ENCODE measurements around the gene WNT11. TPM values are rescaled to one million over a fixed set of nuclear protein-coding genes. Genes with fewer than 3 reads are reported as not detected.

The WNT11 gene
- total RNA-seq, 1 donor: 0.36 TPM

- no peaks in the 10 kb centered on the region for H3K4me1 ChIP-seq (ENCODE audit: insufficient read depth, low read length)
- no peak overlapping the region for H3K4me3 ChIP-seq (ENCODE audit: insufficient read depth, low read length)
- no peaks in the 10 kb centered on the region for H3K79me2 ChIP-seq (ENCODE audit: insufficient read depth, low read length)
- no peak for TF ChIP-seq CTCF (IDR thresholded peaks at IDR 0.05; ENCODE audit: extremely low read depth, low read depth, low read length)
- no peak overlapping the region for H2AFZ ChIP-seq (ENCODE audit: low read length)
- no peak overlapping the region for H3K27ac ChIP-seq (ENCODE audit: low read depth, low read length)
- H3K4me2 ChIP-seq (ENCODE audit: insufficient read depth, low read length): no peak overlapping the region
- H3K9me3 ChIP-seq (ENCODE audit: low read depth, low read length): no peaks in the 10 kb centered on the region
- no peaks in the 10 kb centered on the region for H3K36me3 ChIP-seq (ENCODE audit: insufficient read depth, low read length)
- H4K20me1 ChIP-seq (ENCODE audit: insufficient read depth, low read length): no peaks in the 10 kb centered on the region
- DNase-seq (ENCODE audit: insufficient read length, low spot score, missing footprints): no peak
- H3K27me3 ChIP-seq (ENCODE audit: insufficient read depth, low read length): peaks cover 19% of the 10 kb centered on the region
Observed at GRCh38 chr11:76170468-76170867, 35.8 kb downstream of the WNT11 start.

GRCh38 chr11:76169473-76169896 lies 36.8 kb downstream of the WNT11 start:
- Histone ChIP-seq H3K9me3 (ENCODE audit: low read depth, low read length) (no peaks in the 10 kb centered on the region), H3K36me3 (ENCODE audit: insufficient read depth, low read length) (no peaks in the 10 kb centered on the region), H3K27ac (ENCODE audit: low read depth, low read length) (no peak overlapping the region), H2AFZ (ENCODE audit: low read length) (no peak overlapping the region), H3K79me2 (ENCODE audit: insufficient read depth, low read length) (no peaks in the 10 kb centered on the region), H3K4me3 (ENCODE audit: insufficient read depth, low read length) (no peak overlapping the region), H3K27me3 (ENCODE audit: insufficient read depth, low read length) (peaks cover 19% of the 10 kb centered on the region), H3K4me2 (ENCODE audit: insufficient read depth, low read length) (no peak overlapping the region), H3K4me1 (ENCODE audit: insufficient read depth, low read length) (no peaks in the 10 kb centered on the region), H4K20me1 (ENCODE audit: insufficient read depth, low read length) (no peaks in the 10 kb centered on the region)
- no peak for DNase-seq (ENCODE audit: insufficient read length, low spot score, missing footprints)
- no peak for TF ChIP-seq CTCF (IDR thresholded peaks at IDR 0.05; ENCODE audit: extremely low read depth, low read depth, low read length)

- no peaks in the 10 kb centered on the region for H3K79me2 ChIP-seq (ENCODE audit: insufficient read depth, low read length)
- no peak overlapping the region for H3K27ac ChIP-seq (ENCODE audit: low read depth, low read length)
- H3K4me3 ChIP-seq (ENCODE audit: insufficient read depth, low read length): no peak overlapping the region
- peak; percentile 81 for DNase-seq (ENCODE audit: insufficient read length, low spot score, missing footprints)
- no peaks in the 10 kb centered on the region for H3K4me1 ChIP-seq (ENCODE audit: insufficient read depth, low read length)
- H4K20me1 ChIP-seq (ENCODE audit: insufficient read depth, low read length): no peaks in the 10 kb centered on the region
- H3K9me3 ChIP-seq (ENCODE audit: low read depth, low read length): no peaks in the 10 kb centered on the region
- peaks cover 15% of the 10 kb centered on the region for H3K27me3 ChIP-seq (ENCODE audit: insufficient read depth, low read length)
- H3K4me2 ChIP-seq (ENCODE audit: insufficient read depth, low read length): no peak overlapping the region
- TF ChIP-seq CTCF (IDR thresholded peaks at IDR 0.05; ENCODE audit: extremely low read depth, low read depth, low read length): no peak
- no peaks in the 10 kb centered on the region for H3K36me3 ChIP-seq (ENCODE audit: insufficient read depth, low read length)
- H2AFZ ChIP-seq (ENCODE audit: low read length): no peak overlapping the region
Observed at GRCh38 chr11:76167590-76167989, 38.7 kb downstream of the WNT11 start.

GRCh38 chr11:76166314-76166713 lies 40.0 kb downstream of the WNT11 start:
- no peak for TF ChIP-seq CTCF (IDR thresholded peaks at IDR 0.05; ENCODE audit: extremely low read depth, low read depth, low read length)
- peaks cover 13% of the 10 kb centered on the region for H3K27me3 ChIP-seq (ENCODE audit: insufficient read depth, low read length)
- peak; percentile 85 for DNase-seq (ENCODE audit: insufficient read length, low spot score, missing footprints)
- H3K27ac ChIP-seq (ENCODE audit: low read depth, low read length): no peak overlapping the region
- H3K79me2 ChIP-seq (ENCODE audit: insufficient read depth, low read length): no peaks in the 10 kb centered on the region
- H3K4me2 ChIP-seq (ENCODE audit: insufficient read depth, low read length): no peak overlapping the region
- no peak overlapping the region for H3K4me3 ChIP-seq (ENCODE audit: insufficient read depth, low read length)
- no peaks in the 10 kb centered on the region for H3K9me3 ChIP-seq (ENCODE audit: low read depth, low read length)
- H3K4me1 ChIP-seq (ENCODE audit: insufficient read depth, low read length): no peaks in the 10 kb centered on the region
- H4K20me1 ChIP-seq (ENCODE audit: insufficient read depth, low read length): no peaks in the 10 kb centered on the region
- no peaks in the 10 kb centered on the region for H3K36me3 ChIP-seq (ENCODE audit: insufficient read depth, low read length)
- no peak overlapping the region for H2AFZ ChIP-seq (ENCODE audit: low read length)

All from osteoblast (primary cell).